Right forelimb (tissue), 1 donor: ENCODE data around the gene CLEC20A.

Experiments used
- DNase-seq: peaks from one replicate; pipeline ENCODE4 v3.0.0-alpha.2; 2018

The CLEC20A gene

GRCh38 chr1:178496410-178497135 is at the start of gene CLEC20A:
CLEC20A (minus strand) TSS chr1:178496964; CDS start chr1:178496939, 25 bp downstream.
- DNase-seq, result no peak

- DNase-seq, result no peak
Observed at GRCh38 chr1:178544531-178544930, 47.8 kb upstream of the CLEC20A start.

GRCh38 chr1:178543290-178543607 is 46.5 kb upstream of the CLEC20A start:
- DNase-seq, result no peak

- peak; percentile 99 for DNase-seq
Observed at GRCh38 chr1:178542554-178543289, 46.0 kb upstream of the CLEC20A start.

- peak; percentile 54 for DNase-seq
Observed at GRCh38 chr1:178541829-178542553, 45.2 kb upstream of the CLEC20A start.

GRCh38 chr1:178541379-178541778 is 44.6 kb upstream of the CLEC20A start:
- no peak for DNase-seq

- no peak for DNase-seq
Observed at GRCh38 chr1:178540646-178541045, 43.9 kb upstream of the CLEC20A start.

- DNase-seq, result no peak
Observed at GRCh38 chr1:178540204-178540603, 43.4 kb upstream of the CLEC20A start.

- DNase-seq, result no peak
Observed at GRCh38 chr1:178539291-178539690, 42.5 kb upstream of the CLEC20A start.

- DNase-seq, result no peak
Observed at GRCh38 chr1:178538192-178538916, 41.6 kb upstream of the CLEC20A start.

- DNase-seq, result no peak
Observed at GRCh38 chr1:178537382-178538090, 40.8 kb upstream of the CLEC20A start.

- DNase-seq, result no peak
Observed at GRCh38 chr1:178536844-178537371, 40.1 kb upstream of the CLEC20A start.

GRCh38 chr1:178536329-178536728 is 39.6 kb upstream of the CLEC20A start:
- no peak for DNase-seq

GRCh38 chr1:178534137-178534868 is 37.5 kb upstream of the CLEC20A start:
- DNase-seq, result no peak

- no peak for DNase-seq
Observed at GRCh38 chr1:178533121-178533946, 36.6 kb upstream of the CLEC20A start.

GRCh38 chr1:178532392-178532791 is 35.6 kb upstream of the CLEC20A start:
- DNase-seq, result peak; percentile 90

- no peak for DNase-seq
Observed at GRCh38 chr1:178531887-178532286, 35.1 kb upstream of the CLEC20A start.

GRCh38 chr1:178530502-178530901 is 33.7 kb upstream of the CLEC20A start:
- no peak for DNase-seq

GRCh38 chr1:178530037-178530402 is 33.3 kb upstream of the CLEC20A start:
- no peak for DNase-seq

GRCh38 chr1:178529364-178530036 is 32.7 kb upstream of the CLEC20A start:
- DNase-seq, result no peak
